Measurements from ENCODE around the gene PLPPR3.

Gene PLPPR3

GRCh38 chr19:795691-796581, 25.8 kb downstream of the PLPPR3 start:
- peak; percentile 39 for DNase-seq

- DNase-seq, result peak; percentile 64
Observed at GRCh38 chr19:795073-795611, 26.6 kb downstream of the PLPPR3 start.

GRCh38 chr19:793806-794205, 27.9 kb downstream of the PLPPR3 start:
- DNase-seq, result peak; percentile 12

GRCh38 chr19:792306-792885, 29.4 kb downstream of the PLPPR3 start:
- no peak for DNase-seq

GRCh38 chr19:791567-792305, 30.0 kb downstream of the PLPPR3 start:
- DNase-seq, result no peak

GRCh38 chr19:791007-791566, 30.7 kb downstream of the PLPPR3 start:
- no peak for DNase-seq

GRCh38 chr19:789701-790060, 32.1 kb downstream of the PLPPR3 start:
- no peak for DNase-seq

GRCh38 chr19:788983-789700, 32.6 kb downstream of the PLPPR3 start:
- peak; percentile 63 for DNase-seq

- no peak for DNase-seq
Observed at GRCh38 chr19:788686-788982, 33.1 kb downstream of the PLPPR3 start.

GRCh38 chr19:787536-787935, 34.2 kb downstream of the PLPPR3 start:
- DNase-seq, result no peak

- no peak for DNase-seq
Observed at GRCh38 chr19:784541-784940, 37.2 kb downstream of the PLPPR3 start.

- DNase-seq, result no peak
Observed at GRCh38 chr19:782878-783668, 38.7 kb downstream of the PLPPR3 start.

- no peak for DNase-seq
Observed at GRCh38 chr19:782185-782877, 39.4 kb downstream of the PLPPR3 start.

- no peak for DNase-seq
Observed at GRCh38 chr19:781800-782184, 40.0 kb downstream of the PLPPR3 start.

- DNase-seq, result no peak
Observed at GRCh38 chr19:780935-781334, 40.8 kb downstream of the PLPPR3 start.

- peak; percentile 62 for DNase-seq
Observed at GRCh38 chr19:778910-779653, 42.7 kb downstream of the PLPPR3 start.

GRCh38 chr19:776549-776948, 45.2 kb downstream of the PLPPR3 start:
- DNase-seq, result no peak

- no peak for DNase-seq
Observed at GRCh38 chr19:772730-773436, 48.9 kb downstream of the PLPPR3 start.

GRCh38 chr19:772063-772462, 49.7 kb downstream of the PLPPR3 start:
- no peak for DNase-seq

- no peak for DNase-seq
Observed at GRCh38 chr19:771332-771785, 50.4 kb downstream of the PLPPR3 start.

All from right hindlimb (tissue), 1 donor.